WTC11 (cell line): ENCODE measurements around the gene DUSP15. TPM values are rescaled to one million over a fixed set of nuclear protein-coding genes. Genes with fewer than 3 reads are reported as not detected.

Experiments used
- ATAC-seq: fragments of 200-7000 bp; cut with Tn5 transposase; 2 replicates; pipeline ENCODE4 v1.10.0; 2021; ENCODE audit warnings: mild to moderate bottlenecking, moderate library complexity
- CTCF ChIA-PET: fragments of 300-600 bp; sonication (Branson Sonifier 250); formaldehyde crosslinking; loops from one replicate; lab custom pipeline; 2021; ENCODE audit warnings: antibody characterized with exemption; lab: Charles Lee
- POLR2A ChIA-PET: fragments of 350-600 bp; sonication (Branson Sonifier 250); formaldehyde crosslinking; loops from one replicate; lab custom pipeline; 2021; ENCODE audit warnings: antibody characterized with exemption; lab: Charles Lee
- DNase-seq: peaks from one replicate; pipeline ENCODE4 v3.0.0; 2021; ENCODE audit warnings: low spot score
- H3K27ac Mint-ChIP-seq: 2 replicates; pipeline ENCODE4 v1.8.0; 2021; ENCODE audit warnings: mixed read lengths
- H3K27me3 Mint-ChIP-seq: 2 replicates; pipeline ENCODE4 v1.8.0; 2021; ENCODE audit warnings: low read depth, mild to moderate bottlenecking, moderate library complexity, mixed read lengths
- H3K36me3 Mint-ChIP-seq: 2 replicates; pipeline ENCODE4 v1.8.0; 2021; ENCODE audit warnings: mixed read lengths
- H3K4me1 Mint-ChIP-seq: 2 replicates; pipeline ENCODE4 v1.8.0; 2022; ENCODE audit warnings: mixed read lengths
- H3K4me3 Mint-ChIP-seq: 2 replicates; pipeline ENCODE4 v1.8.0; 2021; ENCODE audit warnings: mild to moderate bottlenecking, moderate library complexity, mixed read lengths
- H3K9me3 Mint-ChIP-seq: 2 replicates; pipeline ENCODE4 v1.8.0; 2021; ENCODE audit warnings: mixed read lengths
- CBFB ChIP-seq: sonication (generic); formaldehyde crosslinking; IDR thresholded peaks from 2 replicates; pipeline ENCODE4 v1.8.1; 2022; ENCODE audit warnings: mild to moderate bottlenecking, low read depth, missing genetic modification reagents
- CREB1 ChIP-seq: sonication (generic); formaldehyde crosslinking; IDR thresholded peaks from 2 replicates; pipeline ENCODE4 v1.8.0; 2023; ENCODE audit warnings: mild to moderate bottlenecking, missing genetic modification reagents
- CREM ChIP-seq: sonication (generic); formaldehyde crosslinking; IDR thresholded peaks from 2 replicates; pipeline ENCODE4 v1.8.1; 2022; ENCODE audit warnings: mild to moderate bottlenecking, missing genetic modification reagents, moderate library complexity
- ELF4 ChIP-seq: sonication (generic); formaldehyde crosslinking; IDR thresholded peaks from 2 replicates; pipeline ENCODE4 v1.8.1; 2022; ENCODE audit warnings: low read depth, mild to moderate bottlenecking, moderate library complexity, missing genetic modification reagents
- ESRRA ChIP-seq: sonication (generic); formaldehyde crosslinking; IDR thresholded peaks from 2 replicates; pipeline ENCODE4 v1.8.1; 2022; ENCODE audit warnings: mild to moderate bottlenecking, missing genetic modification reagents, borderline replicate concordance
- FOXJ3 ChIP-seq: sonication (generic); formaldehyde crosslinking; IDR thresholded peaks from 2 replicates; pipeline ENCODE4 v1.9.0; 2021; ENCODE audit warnings: missing genetic modification reagents, mild to moderate bottlenecking, borderline replicate concordance
- FOXP1 ChIP-seq: sonication (generic); formaldehyde crosslinking; IDR thresholded peaks from 2 replicates; pipeline ENCODE4 v1.8.0; 2022; ENCODE audit warnings: missing genetic modification reagents, mild to moderate bottlenecking, moderate library complexity, borderline replicate concordance
- GTF2I ChIP-seq: fragments of 250-450 bp; sonication (Bioruptor Pico); conservative IDR thresholded peaks from 2 replicates; pipeline ENCODE4 v1.4.0; 2021; ENCODE audit warnings: mild to moderate bottlenecking
- JAZF1 ChIP-seq: fragments of 250-450 bp; sonication (Bioruptor Pico); IDR thresholded peaks from 2 replicates; pipeline ENCODE4 v1.9.0; 2021; ENCODE audit warnings: moderate library complexity, mild to moderate bottlenecking, inconsistent platforms
- KAT7 ChIP-seq: sonication (generic); formaldehyde crosslinking; IDR thresholded peaks from 2 replicates; pipeline ENCODE4 v1.8.1; 2023; ENCODE audit warnings: missing genetic modification reagents, mild to moderate bottlenecking, borderline replicate concordance
- MYBL2 ChIP-seq: sonication (generic); formaldehyde crosslinking; IDR thresholded peaks from 2 replicates; pipeline ENCODE4 v1.8.1; 2023; ENCODE audit warnings: mild to moderate bottlenecking, moderate library complexity, missing genetic modification reagents
- NFE2L1 ChIP-seq: sonication (generic); formaldehyde crosslinking; IDR thresholded peaks from 2 replicates; pipeline ENCODE4 v1.8.1; 2023; ENCODE audit warnings: missing genetic modification reagents
- PRRX2 ChIP-seq: fragments of 250-450 bp; sonication (Bioruptor Pico); IDR thresholded peaks from 2 replicates; pipeline ENCODE4 v1.8.0; 2021; ENCODE audit warnings: mild to moderate bottlenecking
- SMAD3 ChIP-seq: sonication (generic); formaldehyde crosslinking; IDR thresholded peaks from 2 replicates; pipeline ENCODE4 v1.8.0; 2022; ENCODE audit warnings: missing genetic modification reagents, mild to moderate bottlenecking, borderline replicate concordance
- SP1 ChIP-seq: sonication (generic); formaldehyde crosslinking; conservative IDR thresholded peaks from 2 replicates; pipeline ENCODE4 v1.8.1; 2022; ENCODE audit warnings: missing genetic modification reagents
- ZNF121 ChIP-seq: sonication (generic); formaldehyde crosslinking; IDR thresholded peaks from 2 replicates; pipeline ENCODE4 v1.8.0; 2023; ENCODE audit warnings: missing genetic modification reagents
- ZNF396 ChIP-seq: fragments of 250-450 bp; sonication (Bioruptor Pico); IDR thresholded peaks from 2 replicates; pipeline ENCODE4 v1.8.0; 2021; ENCODE audit warnings: mild to moderate bottlenecking, moderate library complexity, borderline replicate concordance
- ZNF671 ChIP-seq: fragments of 250-450 bp; sonication (Bioruptor Pico); IDR thresholded peaks from 2 replicates; pipeline ENCODE4 v1.8.0; 2021; ENCODE audit warnings: mild to moderate bottlenecking
- total RNA-seq: library from RNA; stranded (reverse); gene quantifications from 3 replicates; pipeline ENCODE4 v1.2.3, GENCODE V29; 2021
- TF ChIP-seq, protein P1 (sequence below): sonication (generic); formaldehyde crosslinking; IDR thresholded peaks from 2 replicates; pipeline ENCODE4 v1.8.1; 2023; ENCODE audit warnings: mild to moderate bottlenecking, missing genetic modification reagents, moderate library complexity
- TF ChIP-seq, protein P2 (sequence below): sonication (generic); formaldehyde crosslinking; conservative IDR thresholded peaks from 2 replicates; pipeline ENCODE4 v1.8.1; 2022; ENCODE audit warnings: mild to moderate bottlenecking, missing genetic modification reagents
- TF ChIP-seq, protein P3 (sequence below): sonication (generic); formaldehyde crosslinking; IDR thresholded peaks from 2 replicates; pipeline ENCODE4 v1.8.1; 2023; ENCODE audit warnings: mild to moderate bottlenecking, missing genetic modification reagents
- TF ChIP-seq, protein P4 (sequence below): sonication (generic); formaldehyde crosslinking; conservative IDR thresholded peaks from 2 replicates; pipeline ENCODE4 v1.8.1; 2023; ENCODE audit warnings: mild to moderate bottlenecking, low read depth, missing genetic modification reagents, moderate library complexity
- TF ChIP-seq, protein P5 (sequence below): sonication (generic); formaldehyde crosslinking; IDR thresholded peaks from 2 replicates; pipeline ENCODE4 v1.8.1; 2022; ENCODE audit warnings: missing genetic modification reagents, borderline replicate concordance

Gene DUSP15
- total RNA-seq, 1 experiment from 2014 or later: 1.7 TPM

DNA sequence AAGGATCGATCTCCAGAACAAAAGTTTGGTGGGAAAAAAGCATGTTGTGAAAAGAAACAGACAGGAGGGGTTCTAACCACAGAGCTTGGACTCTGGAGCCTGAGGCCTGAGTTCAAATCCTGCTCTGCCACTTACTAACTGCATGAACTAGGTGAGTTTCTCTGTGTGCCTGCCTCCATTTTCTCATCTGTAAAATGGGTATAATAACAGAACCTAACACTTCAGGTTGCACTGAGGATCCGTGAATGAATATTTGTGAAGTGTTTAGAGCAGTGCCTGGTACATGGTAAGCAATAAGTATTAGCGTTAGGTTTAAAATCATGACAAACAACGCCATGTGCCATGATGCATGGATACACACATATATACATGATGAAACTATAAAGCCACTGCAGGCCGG is 36.7 kb upstream of the DUSP15 start:
- POLR2A ChIA-PET: no interaction called here
- H3K27ac Mint-ChIP-seq: no peak overlapping the region
- no peaks in the 10 kb centered on the region for H3K9me3 Mint-ChIP-seq
- H3K4me1 Mint-ChIP-seq: peaks cover 31% of the 10 kb centered on the region
- H3K27me3 Mint-ChIP-seq: no peaks in the 10 kb centered on the region; the same call in 1 of the 2 replicates
- H3K4me3 Mint-ChIP-seq: no peak overlapping the region
- no peak for ATAC-seq
- CTCF ChIA-PET: interaction anchor here (1.5 kb wide), 1 partner anchor 52 kb away, joined by 4 read pairs; no protein-coding TSS in a partner anchor
- TF ChIP-seq FOXJ3 (CRISPR knock-in tag) (no peak), PRRX2 (CRISPR knock-in tag) (no peak), CBFB (CRISPR knock-in tag) (no peak), GTF2I (CRISPR knock-in tag) (no peak), ZNF671 (CRISPR knock-in tag) (no peak), CREM (CRISPR knock-in tag) (no peak), MYBL2 (no peak), SP1 (CRISPR knock-in tag) (no peak), FOXP1 (CRISPR knock-in tag) (no peak), SMAD3 (CRISPR knock-in tag) (no peak), JAZF1 (no peak), ELF4 (CRISPR knock-in tag) (no peak), NFE2L1 (CRISPR knock-in tag) (no peak), ZNF121 (CRISPR knock-in tag) (no peak)
- TF ChIP-seq, protein P1, sequence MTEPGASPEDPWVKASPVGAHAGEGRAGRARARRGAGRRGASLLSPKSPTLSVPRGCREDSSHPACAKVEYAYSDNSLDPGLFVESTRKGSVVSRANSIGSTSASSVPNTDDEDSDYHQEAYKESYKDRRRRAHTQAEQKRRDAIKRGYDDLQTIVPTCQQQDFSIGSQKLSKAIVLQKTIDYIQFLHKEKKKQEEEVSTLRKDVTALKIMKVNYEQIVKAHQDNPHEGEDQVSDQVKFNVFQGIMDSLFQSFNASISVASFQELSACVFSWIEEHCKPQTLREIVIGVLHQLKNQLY: no peak
- TF ChIP-seq, protein P2, sequence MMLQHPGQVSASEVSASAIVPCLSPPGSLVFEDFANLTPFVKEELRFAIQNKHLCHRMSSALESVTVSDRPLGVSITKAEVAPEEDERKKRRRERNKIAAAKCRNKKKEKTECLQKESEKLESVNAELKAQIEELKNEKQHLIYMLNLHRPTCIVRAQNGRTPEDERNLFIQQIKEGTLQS (CRISPR knock-in tag): no peak
- TF ChIP-seq, protein P3, sequence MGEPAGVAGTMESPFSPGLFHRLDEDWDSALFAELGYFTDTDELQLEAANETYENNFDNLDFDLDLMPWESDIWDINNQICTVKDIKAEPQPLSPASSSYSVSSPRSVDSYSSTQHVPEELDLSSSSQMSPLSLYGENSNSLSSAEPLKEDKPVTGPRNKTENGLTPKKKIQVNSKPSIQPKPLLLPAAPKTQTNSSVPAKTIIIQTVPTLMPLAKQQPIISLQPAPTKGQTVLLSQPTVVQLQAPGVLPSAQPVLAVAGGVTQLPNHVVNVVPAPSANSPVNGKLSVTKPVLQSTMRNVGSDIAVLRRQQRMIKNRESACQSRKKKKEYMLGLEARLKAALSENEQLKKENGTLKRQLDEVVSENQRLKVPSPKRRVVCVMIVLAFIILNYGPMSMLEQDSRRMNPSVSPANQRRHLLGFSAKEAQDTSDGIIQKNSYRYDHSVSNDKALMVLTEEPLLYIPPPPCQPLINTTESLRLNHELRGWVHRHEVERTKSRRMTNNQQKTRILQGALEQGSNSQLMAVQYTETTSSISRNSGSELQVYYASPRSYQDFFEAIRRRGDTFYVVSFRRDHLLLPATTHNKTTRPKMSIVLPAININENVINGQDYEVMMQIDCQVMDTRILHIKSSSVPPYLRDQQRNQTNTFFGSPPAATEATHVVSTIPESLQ (CRISPR knock-in tag): no peak
- TF ChIP-seq, protein P4, sequence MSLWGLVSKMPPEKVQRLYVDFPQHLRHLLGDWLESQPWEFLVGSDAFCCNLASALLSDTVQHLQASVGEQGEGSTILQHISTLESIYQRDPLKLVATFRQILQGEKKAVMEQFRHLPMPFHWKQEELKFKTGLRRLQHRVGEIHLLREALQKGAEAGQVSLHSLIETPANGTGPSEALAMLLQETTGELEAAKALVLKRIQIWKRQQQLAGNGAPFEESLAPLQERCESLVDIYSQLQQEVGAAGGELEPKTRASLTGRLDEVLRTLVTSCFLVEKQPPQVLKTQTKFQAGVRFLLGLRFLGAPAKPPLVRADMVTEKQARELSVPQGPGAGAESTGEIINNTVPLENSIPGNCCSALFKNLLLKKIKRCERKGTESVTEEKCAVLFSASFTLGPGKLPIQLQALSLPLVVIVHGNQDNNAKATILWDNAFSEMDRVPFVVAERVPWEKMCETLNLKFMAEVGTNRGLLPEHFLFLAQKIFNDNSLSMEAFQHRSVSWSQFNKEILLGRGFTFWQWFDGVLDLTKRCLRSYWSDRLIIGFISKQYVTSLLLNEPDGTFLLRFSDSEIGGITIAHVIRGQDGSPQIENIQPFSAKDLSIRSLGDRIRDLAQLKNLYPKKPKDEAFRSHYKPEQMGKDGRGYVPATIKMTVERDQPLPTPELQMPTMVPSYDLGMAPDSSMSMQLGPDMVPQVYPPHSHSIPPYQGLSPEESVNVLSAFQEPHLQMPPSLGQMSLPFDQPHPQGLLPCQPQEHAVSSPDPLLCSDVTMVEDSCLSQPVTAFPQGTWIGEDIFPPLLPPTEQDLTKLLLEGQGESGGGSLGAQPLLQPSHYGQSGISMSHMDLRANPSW (CRISPR knock-in tag): no peak
- TF ChIP-seq, all 79 proteins: peak for 0
- no peak for DNase-seq
- no peaks in the 10 kb centered on the region for H3K36me3 Mint-ChIP-seq

DNA sequence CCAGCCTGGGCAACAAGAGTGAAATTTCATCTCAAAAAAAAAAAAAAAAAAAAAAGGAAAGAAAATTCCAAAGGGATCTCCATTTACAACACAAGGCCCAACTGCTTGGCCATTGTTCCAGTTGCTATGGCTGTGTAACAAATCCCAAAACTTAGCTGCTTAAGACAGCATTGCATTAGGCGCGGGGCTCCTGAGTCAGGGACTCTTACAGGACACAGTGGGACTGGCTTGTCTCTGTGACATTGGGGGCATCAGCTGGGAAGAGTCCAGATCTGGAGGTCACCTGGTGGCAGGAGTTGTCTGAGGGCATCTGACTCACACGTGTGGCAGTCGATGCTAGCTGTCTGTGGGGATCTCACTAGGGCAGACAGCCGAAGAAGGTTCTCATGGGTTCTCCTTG is 35.7 kb upstream of the DUSP15 start:
- Mint-ChIP-seq H3K4me3 (no peak overlapping the region), H3K9me3 (no peaks in the 10 kb centered on the region), H3K27me3 (no peaks in the 10 kb centered on the region; the same call in 1 of the 2 replicates), H3K4me1 (peaks cover 21% of the 10 kb centered on the region), H3K36me3 (no peaks in the 10 kb centered on the region), H3K27ac (no peak overlapping the region)
- TF ChIP-seq SMAD3 (CRISPR knock-in tag) (no peak), CREB1 (CRISPR knock-in tag) (no peak), ZNF671 (CRISPR knock-in tag) (no peak), ZNF396 (no peak), KAT7 (CRISPR knock-in tag) (no peak), ESRRA (CRISPR knock-in tag) (no peak)
- TF ChIP-seq, protein P5, sequence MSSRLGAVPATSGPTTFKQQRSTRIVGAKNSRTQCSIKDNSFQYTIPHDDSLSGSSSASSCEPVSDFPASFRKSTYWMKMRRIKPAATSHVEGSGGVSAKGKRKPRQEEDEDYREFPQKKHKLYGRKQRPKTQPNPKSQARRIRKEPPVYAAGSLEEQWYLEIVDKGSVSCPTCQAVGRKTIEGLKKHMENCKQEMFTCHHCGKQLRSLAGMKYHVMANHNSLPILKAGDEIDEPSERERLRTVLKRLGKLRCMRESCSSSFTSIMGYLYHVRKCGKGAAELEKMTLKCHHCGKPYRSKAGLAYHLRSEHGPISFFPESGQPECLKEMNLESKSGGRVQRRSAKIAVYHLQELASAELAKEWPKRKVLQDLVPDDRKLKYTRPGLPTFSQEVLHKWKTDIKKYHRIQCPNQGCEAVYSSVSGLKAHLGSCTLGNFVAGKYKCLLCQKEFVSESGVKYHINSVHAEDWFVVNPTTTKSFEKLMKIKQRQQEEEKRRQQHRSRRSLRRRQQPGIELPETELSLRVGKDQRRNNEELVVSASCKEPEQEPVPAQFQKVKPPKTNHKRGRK (CRISPR knock-in tag): no peak
- TF ChIP-seq, protein P2 (CRISPR knock-in tag): no peak
- ChIA-PET CTCF (interaction anchor here (0.7 to 1.5 kb wide), 5 partner anchors 14 to 168 kb away, joined by 3 to 10 read pairs (median 4); partner anchors contain the start of gene PDRG1), POLR2A (no interaction called here)
- DNase-seq (peak; percentile 41), ATAC-seq (peak; percentile 86)
